ENCODE results near the gene CD93.

DNA sequence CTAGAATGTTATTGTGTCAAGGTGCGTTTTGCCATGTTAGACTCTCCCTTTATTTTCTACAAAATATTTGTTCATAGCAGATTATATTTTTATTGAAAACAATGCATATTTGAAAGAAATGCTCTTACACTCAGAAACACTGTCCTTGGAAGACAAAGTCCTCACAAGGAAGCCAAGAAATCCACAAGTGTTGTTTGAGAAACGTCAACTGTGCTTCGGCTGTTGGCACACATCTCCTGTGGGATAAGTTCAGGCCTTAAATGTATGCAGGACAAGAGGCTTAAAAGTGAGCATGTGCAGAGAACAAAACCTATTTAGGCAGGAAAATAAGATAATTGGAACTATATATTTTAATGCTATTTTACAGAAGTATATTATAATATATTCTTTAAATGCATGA lies 27.1 kb downstream of the CD93 start:
- TF ChIP-seq, protein P1, sequence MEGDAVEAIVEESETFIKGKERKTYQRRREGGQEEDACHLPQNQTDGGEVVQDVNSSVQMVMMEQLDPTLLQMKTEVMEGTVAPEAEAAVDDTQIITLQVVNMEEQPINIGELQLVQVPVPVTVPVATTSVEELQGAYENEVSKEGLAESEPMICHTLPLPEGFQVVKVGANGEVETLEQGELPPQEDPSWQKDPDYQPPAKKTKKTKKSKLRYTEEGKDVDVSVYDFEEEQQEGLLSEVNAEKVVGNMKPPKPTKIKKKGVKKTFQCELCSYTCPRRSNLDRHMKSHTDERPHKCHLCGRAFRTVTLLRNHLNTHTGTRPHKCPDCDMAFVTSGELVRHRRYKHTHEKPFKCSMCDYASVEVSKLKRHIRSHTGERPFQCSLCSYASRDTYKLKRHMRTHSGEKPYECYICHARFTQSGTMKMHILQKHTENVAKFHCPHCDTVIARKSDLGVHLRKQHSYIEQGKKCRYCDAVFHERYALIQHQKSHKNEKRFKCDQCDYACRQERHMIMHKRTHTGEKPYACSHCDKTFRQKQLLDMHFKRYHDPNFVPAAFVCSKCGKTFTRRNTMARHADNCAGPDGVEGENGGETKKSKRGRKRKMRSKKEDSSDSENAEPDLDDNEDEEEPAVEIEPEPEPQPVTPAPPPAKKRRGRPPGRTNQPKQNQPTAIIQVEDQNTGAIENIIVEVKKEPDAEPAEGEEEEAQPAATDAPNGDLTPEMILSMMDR (IDR thresholded peaks at IDR 0.05), result no peak
- TF ChIP-seq POLR2AphosphoS5 (IDR thresholded peaks at IDR 0.05), result no peak

Data from transverse colon (tissue), 4 donors.